OCI-LY3 (cell line): ENCODE data around the gene SASH1.

ENCODE experiments used
- H2AFZ ChIP-seq: fragments of 200-600, 300-600 bp; shearing (Covaris generic); 2 replicates; pipeline ENCODE4 v1.6.0; 2014; ENCODE audit warnings: antibody characterized with exemption, low read depth, low read length
- H3K27ac ChIP-seq: fragments of 200-600, 300-600 bp; sonication (generic); 2 replicates; pipeline ENCODE4 v1.5.1; 2014; ENCODE audit warnings: mild to moderate bottlenecking, low read length, moderate library complexity, mixed read lengths
- H3K27me3 ChIP-seq: fragments of 200-600, 300-600 bp; sonication (generic); 2 replicates; pipeline ENCODE4 v1.6.1; 2014; ENCODE audit warnings: low read depth, low read length, mixed read lengths
- H3K36me3 ChIP-seq: fragments of 200-600, 300-600 bp; sonication (generic); replicated peaks from 2 replicates; pipeline ENCODE3; 2014; ENCODE audit warnings: low read depth, low read length, mixed read lengths
- H3K4me1 ChIP-seq: fragments of 300-600, 200-600 bp; sonication (generic); 2 replicates; pipeline ENCODE4 v1.6.1; 2014; ENCODE audit warnings: low read length, mixed read lengths
- H3K4me2 ChIP-seq: fragments of 200-600, 300-600 bp; sonication (generic); 2 replicates; pipeline ENCODE4 v1.6.1; 2014; ENCODE audit warnings: low read length, mixed read lengths
- H3K4me3 ChIP-seq: fragments of 300-600, 200-600 bp; sonication (generic); 2 replicates; pipeline ENCODE4 v1.5.1; 2014; ENCODE audit warnings: antibody characterized with exemption, mild to moderate bottlenecking, low read length, moderate library complexity
- H3K79me2 ChIP-seq: fragments of 300-600, 200-600 bp; shearing (Covaris generic); 2 replicates; pipeline ENCODE4 v1.6.1; 2014; ENCODE audit warnings: mild to moderate bottlenecking, low read length, mixed read lengths
- H3K9ac ChIP-seq: fragments of 300-600, 200-600 bp; shearing (Covaris generic); 2 replicates; pipeline ENCODE4 v1.6.0; 2014; ENCODE audit warnings: mild to moderate bottlenecking, low read length, moderate library complexity
- H3K9me3 ChIP-seq: fragments of 200-600, 300-600 bp; shearing (Covaris generic); 2 replicates; pipeline ENCODE4 v1.6.1; 2014; ENCODE audit warnings: low read length, mixed read lengths; ENCODE audit not compliant: insufficient read depth
- H4K20me1 ChIP-seq: fragments of 200-600, 300-600 bp; sonication (generic); 2 replicates; pipeline ENCODE4 v1.6.1; 2016; ENCODE audit warnings: low read length, mixed read lengths; ENCODE audit not compliant: insufficient read depth
- CTCF ChIP-seq: fragments of 200-600, 300-600 bp; sonication (generic); IDR thresholded peaks from 2 replicates; pipeline ENCODE4 v1.5.1; 2014; ENCODE audit warnings: antibody characterized with exemption, low read length, low read depth
- EZH2phosphoT487 ChIP-seq: fragments of 200-600 bp; shearing (Covaris generic); IDR thresholded peaks from 2 replicates; pipeline ENCODE4 v1.6.1; 2018; ENCODE audit warnings: antibody characterized with exemption, mixed run types, low read depth

Gene SASH1

GRCh38 chr6:148544421-148544820, 201.8 kb downstream of the SASH1 start:
- Histone ChIP-seq H3K9ac (no peak overlapping the region), H3K36me3 (no peaks in the 10 kb centered on the region)
- TF ChIP-seq EZH2phosphoT487 (no peak), CTCF (no peak)

GRCh38 chr6:148545901-148546300, 203.3 kb downstream of the SASH1 start:
- Histone ChIP-seq H3K9me3 (no peaks in the 10 kb centered on the region), H3K27ac (no peak overlapping the region), H2AFZ (no peak overlapping the region), H3K9ac (no peak overlapping the region), H4K20me1 (no peaks in the 10 kb centered on the region), H3K79me2 (no peaks in the 10 kb centered on the region), H3K4me1 (no peaks in the 10 kb centered on the region), H3K27me3 (no peaks in the 10 kb centered on the region), H3K4me2 (no peak overlapping the region), H3K36me3 (no peaks in the 10 kb centered on the region), H3K4me3 (no peak overlapping the region)
- TF ChIP-seq CTCF (no peak), EZH2phosphoT487 (no peak)

More at GRCh38 chr6:148544421-148544820, 201.8 kb downstream of the SASH1 start:
- no peaks in the 10 kb centered on the region for H3K79me2 ChIP-seq
- no peaks in the 10 kb centered on the region for H3K9me3 ChIP-seq
- no peaks in the 10 kb centered on the region for H3K4me1 ChIP-seq
- H2AFZ ChIP-seq: no peak overlapping the region
- H3K27me3 ChIP-seq: no peaks in the 10 kb centered on the region
- H3K4me3 ChIP-seq: no peak overlapping the region
- no peak overlapping the region for H3K4me2 ChIP-seq
- H3K27ac ChIP-seq: no peak overlapping the region
- no peaks in the 10 kb centered on the region for H4K20me1 ChIP-seq

- Histone ChIP-seq H2AFZ (no peak overlapping the region), H3K9ac (no peak overlapping the region), H3K4me2 (no peak overlapping the region), H3K27me3 (no peaks in the 10 kb centered on the region), H3K27ac (no peak overlapping the region), H4K20me1 (no peaks in the 10 kb centered on the region), H3K9me3 (no peaks in the 10 kb centered on the region), H3K36me3 (no peaks in the 10 kb centered on the region), H3K4me3 (no peak overlapping the region), H3K79me2 (no peaks in the 10 kb centered on the region), H3K4me1 (no peaks in the 10 kb centered on the region)
- TF ChIP-seq EZH2phosphoT487 (no peak), CTCF (no peak)
Measured at GRCh38 chr6:148547110-148547509, 204.5 kb downstream of the SASH1 start.

- Histone ChIP-seq H2AFZ (no peak overlapping the region), H3K27me3 (no peaks in the 10 kb centered on the region), H3K27ac (no peak overlapping the region), H3K4me2 (no peak overlapping the region), H3K4me3 (no peak overlapping the region), H3K79me2 (no peaks in the 10 kb centered on the region), H3K4me1 (no peaks in the 10 kb centered on the region), H3K9ac (no peak overlapping the region), H4K20me1 (no peaks in the 10 kb centered on the region), H3K9me3 (no peaks in the 10 kb centered on the region), H3K36me3 (no peaks in the 10 kb centered on the region)
- TF ChIP-seq CTCF: no peak
- TF ChIP-seq EZH2phosphoT487: no peak
Measured at GRCh38 chr6:148548065-148548748, 205.6 kb downstream of the SASH1 start.
